ENCODE data around the gene ZNF516.

- TF ChIP-seq EZH2 (IDR thresholded peaks at IDR 0.05; ENCODE audit: borderline replicate concordance, low read length) (no peak), CTCF (IDR thresholded peaks at IDR 0.05; ENCODE audit: low read length) (no peak)
These were observed 35.3 kb upstream of the ZNF516 start for GRCh38 chr18:76530391-76530790.

All from OCI-LY1 (cell line).